Suprapubic skin (tissue), 3 donors: ENCODE measurements around the gene ASTN2.

ENCODE experiments used
- EP300 ChIP-seq: sonication (generic); formaldehyde crosslinking; IDR thresholded peaks from one replicate; pipeline ENCODE4 v1.6.1; 2017; ENCODE audit warnings: antibody characterized with exemption
- POLR2A ChIP-seq, 2 donors: fragments of 450-650 bp; IDR thresholded peaks; one replicate each; pipeline ENCODE4 v1.6.1; 2017; ENCODE audit warnings: antibody characterized with exemption in 2 of 2, mild to moderate bottlenecking in 2 of 2, moderate library complexity in 2 of 2
- TF ChIP-seq, protein P1 (sequence below), 2 donors: fragments of 200-600 bp in 1 of 2; fragments of 450-650 bp in 1 of 2; sonication (generic) in 1 of 2; IDR thresholded peaks; one replicate each; pipeline ENCODE4 v1.5.1; 2016 to 2019; ENCODE audit warnings: antibody characterized with exemption in 2 of 2, mild to moderate bottlenecking in 1 of 2, moderate library complexity in 1 of 2

DNA sequence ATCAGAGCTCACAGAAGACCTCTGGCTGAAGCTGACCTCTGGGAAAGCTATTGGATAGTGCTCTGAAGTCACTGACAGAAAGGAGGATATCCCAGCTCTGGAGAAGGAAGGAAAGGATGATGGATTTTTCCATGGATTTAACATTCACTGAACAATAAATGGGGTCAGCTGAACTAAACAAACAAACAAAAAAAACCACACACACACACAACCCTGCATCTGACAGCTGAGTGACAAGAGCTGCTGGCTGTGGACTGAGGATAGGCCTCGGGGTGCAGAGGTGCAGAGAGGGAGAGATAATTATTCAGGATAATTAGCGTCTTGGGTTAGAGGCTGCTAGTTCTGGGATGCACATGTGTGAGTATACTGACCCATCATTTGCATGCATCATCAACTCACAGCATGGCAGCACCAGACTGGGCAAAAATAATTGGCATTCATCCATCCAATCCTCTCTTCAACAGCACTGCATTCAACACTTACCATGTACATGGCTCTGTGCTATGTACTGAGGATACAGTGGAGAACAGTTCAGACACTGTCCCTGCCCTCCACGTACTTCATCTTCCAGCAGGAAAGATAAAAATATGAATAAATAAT is 859.2 kb downstream of the ASTN2 start:
- TF ChIP-seq, protein P1, sequence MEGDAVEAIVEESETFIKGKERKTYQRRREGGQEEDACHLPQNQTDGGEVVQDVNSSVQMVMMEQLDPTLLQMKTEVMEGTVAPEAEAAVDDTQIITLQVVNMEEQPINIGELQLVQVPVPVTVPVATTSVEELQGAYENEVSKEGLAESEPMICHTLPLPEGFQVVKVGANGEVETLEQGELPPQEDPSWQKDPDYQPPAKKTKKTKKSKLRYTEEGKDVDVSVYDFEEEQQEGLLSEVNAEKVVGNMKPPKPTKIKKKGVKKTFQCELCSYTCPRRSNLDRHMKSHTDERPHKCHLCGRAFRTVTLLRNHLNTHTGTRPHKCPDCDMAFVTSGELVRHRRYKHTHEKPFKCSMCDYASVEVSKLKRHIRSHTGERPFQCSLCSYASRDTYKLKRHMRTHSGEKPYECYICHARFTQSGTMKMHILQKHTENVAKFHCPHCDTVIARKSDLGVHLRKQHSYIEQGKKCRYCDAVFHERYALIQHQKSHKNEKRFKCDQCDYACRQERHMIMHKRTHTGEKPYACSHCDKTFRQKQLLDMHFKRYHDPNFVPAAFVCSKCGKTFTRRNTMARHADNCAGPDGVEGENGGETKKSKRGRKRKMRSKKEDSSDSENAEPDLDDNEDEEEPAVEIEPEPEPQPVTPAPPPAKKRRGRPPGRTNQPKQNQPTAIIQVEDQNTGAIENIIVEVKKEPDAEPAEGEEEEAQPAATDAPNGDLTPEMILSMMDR (IDR thresholded peaks at IDR 0.05): no peak
- no peak for TF ChIP-seq EP300
- no peak for TF ChIP-seq POLR2A (IDR thresholded peaks at IDR 0.05)
